ENCODE results near the gene TRIP13. TPM values are rescaled to one million over a fixed set of nuclear protein-coding genes. Genes with fewer than 3 reads are reported as not detected.

Gene TRIP13
- total and polyA plus RNA-seq, 9 of the 15 experiments (the other 6 are each of a cell fraction or from before 2014, with no cell fraction given), result 24.1 to 116 (median 53.2) TPM

GRCh38 chr5:882253-883183 lies 10.2 kb upstream of the TRIP13 start (continued):
- TF ChIP-seq ARID4B (CRISPR knock-in tag; IDR thresholded peaks at IDR 0.05) (no peak), NUFIP1 (IDR thresholded peaks at IDR 0.05; ENCODE audit: partially characterized antibody) (no peak), POLR2G (IDR thresholded peaks at IDR 0.05; ENCODE audit: low read depth, low read length) (peak; percentile 67), TRIM24 (IDR thresholded peaks at IDR 0.05) (no peak), KHSRP (IDR thresholded peaks at IDR 0.05) (no peak), TAF9B (IDR thresholded peaks at IDR 0.05; ENCODE audit: partially characterized antibody) (no peak), BACH1 (tag; IDR thresholded peaks at IDR 0.05) (no peak), ZNF143 (CRISPR knock-in tag; IDR thresholded peaks at IDR 0.05) (no peak), ZNF408 (CRISPR knock-in tag; IDR thresholded peaks at IDR 0.05; ENCODE audit: low read depth) (no peak), RBM22 (IDR thresholded peaks at IDR 0.05; ENCODE audit: low read depth, low read length, poor library complexity, severe bottlenecking) (peak; percentile 52), ARID3A (IDR thresholded peaks at IDR 0.05; ENCODE audit: borderline replicate concordance, low read depth, low read length) (no peak), ZNF239 (CRISPR knock-in tag; IDR thresholded peaks at IDR 0.05) (no peak), TOE1 (IDR thresholded peaks at IDR 0.05; ENCODE audit: borderline replicate concordance) (no peak), TOE1 (CRISPR knock-in tag; IDR thresholded peaks at IDR 0.05; ENCODE audit: borderline replicate concordance, low read depth) (no peak), SRSF7 (optimal IDR thresholded peaks at IDR 0.05; ENCODE audit: low read depth, low read length) (no peak), DNMT1 (IDR thresholded peaks at IDR 0.05) (no peak), RBM17 (IDR thresholded peaks at IDR 0.05; ENCODE audit: borderline replicate concordance, low read depth, low read length) (no peak), NR2C2 (CRISPR knock-in tag; IDR thresholded peaks at IDR 0.05) (no peak), NR2C2 (tag; IDR thresholded peaks at IDR 0.05) (no peak), ZFX (CRISPR knock-in tag; IDR thresholded peaks at IDR 0.05) (no peak), SRF (CRISPR knock-in tag; IDR thresholded peaks at IDR 0.05) (no peak), ZZZ3 (IDR thresholded peaks at IDR 0.05) (no peak), RFX1 (IDR thresholded peaks at IDR 0.05) (no peak)

All from K562 (cell line).